ENCODE measurements around the gene ZCCHC7.

ZCCHC7 gene

DNA sequence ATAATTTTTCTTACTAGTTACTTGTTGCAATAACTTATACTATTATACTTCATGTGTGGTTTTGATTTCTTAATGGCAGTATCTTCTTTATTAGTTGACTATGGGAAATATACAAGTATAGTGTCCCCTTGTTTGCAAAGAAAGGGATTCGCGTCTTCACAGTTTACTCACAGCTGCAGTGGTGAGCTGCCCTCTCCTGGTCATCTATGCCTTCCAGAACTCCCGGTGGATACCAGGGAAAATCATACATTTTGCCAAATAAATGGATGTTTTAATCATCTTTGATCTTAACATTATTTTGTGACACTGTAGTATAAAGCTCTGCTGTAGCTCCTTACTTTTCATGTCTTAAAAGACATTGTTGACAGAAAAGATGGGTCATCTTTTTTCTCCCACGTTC is 142.0 kb downstream of the ZCCHC7 start:
- Mint-ChIP-seq H3K9me3 (no peaks in the 10 kb centered on the region), H3K4me1 (peaks cover 6% of the 10 kb centered on the region), H3K4me3 (no peak overlapping the region), H3K36me3 (ENCODE audit: low read depth) (no peaks in the 10 kb centered on the region), H3K27ac (no peak overlapping the region), H3K27me3 (ENCODE audit: low read depth, poor library complexity) (peaks cover 9% of the 10 kb centered on the region)
- DNase-seq = no peak
- TF ChIP-seq CTCF (IDR thresholded peaks at IDR 0.05) = peak; percentile 35

DNA sequence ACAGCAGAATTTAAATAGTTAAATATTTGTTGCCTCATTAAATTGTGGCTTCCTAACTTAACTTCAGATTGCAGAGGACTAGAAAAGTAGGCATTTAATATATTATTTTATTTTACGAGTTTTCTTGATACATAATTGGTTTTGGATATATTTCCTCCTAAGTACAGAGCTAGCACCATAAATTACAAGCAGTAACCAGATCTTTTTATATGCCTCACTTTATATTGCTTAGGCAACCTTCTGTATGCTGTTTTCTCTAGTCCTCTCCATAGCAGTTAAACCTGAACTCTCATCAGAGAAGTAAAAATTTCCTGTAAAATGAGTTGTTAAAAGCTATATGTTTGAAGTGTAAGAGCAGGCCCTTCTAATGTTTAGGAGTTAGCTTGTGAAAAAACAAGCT is 144.2 kb downstream of the ZCCHC7 start:
- H3K9me3 Mint-ChIP-seq = no peaks in the 10 kb centered on the region
- no peak overlapping the region for H3K27ac Mint-ChIP-seq

DNA sequence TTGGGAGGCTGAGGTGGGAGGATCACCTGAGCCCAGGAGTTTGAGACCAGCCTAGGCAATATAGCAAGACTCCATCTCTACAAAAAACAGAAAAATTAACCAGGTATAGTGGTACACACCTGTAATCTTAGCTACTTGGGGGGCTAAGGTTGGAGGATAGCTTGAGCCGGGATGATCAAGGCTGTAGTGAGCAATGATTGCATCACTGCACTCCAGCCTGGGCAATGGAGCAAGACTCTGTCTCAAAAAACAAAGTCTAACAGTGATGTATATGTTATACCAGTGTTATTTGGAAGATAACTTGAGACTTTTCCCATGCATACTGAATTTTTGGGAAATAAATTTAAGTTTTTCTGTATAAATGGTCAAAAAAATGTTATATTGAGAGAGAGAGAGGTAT is 146.3 kb downstream of the ZCCHC7 start:
- no peaks in the 10 kb centered on the region for H3K9me3 Mint-ChIP-seq
- no peak overlapping the region for H3K4me3 Mint-ChIP-seq
- H3K27ac Mint-ChIP-seq = no peak overlapping the region
- H3K36me3 Mint-ChIP-seq (ENCODE audit: low read depth) = no peaks in the 10 kb centered on the region
- peaks cover 6% of the 10 kb centered on the region for H3K4me1 Mint-ChIP-seq
- TF ChIP-seq CTCF (IDR thresholded peaks at IDR 0.05) = no peak
- no peak for DNase-seq
- H3K27me3 Mint-ChIP-seq (ENCODE audit: low read depth, poor library complexity) = no peaks in the 10 kb centered on the region

More for the DNA sequence above, 144.2 kb downstream of the ZCCHC7 start:
- Mint-ChIP-seq H3K4me3 (no peak overlapping the region), H3K4me1 (peaks cover 6% of the 10 kb centered on the region), H3K36me3 (ENCODE audit: low read depth) (no peaks in the 10 kb centered on the region), H3K27me3 (ENCODE audit: low read depth, poor library complexity) (peaks cover 9% of the 10 kb centered on the region)
- TF ChIP-seq CTCF (IDR thresholded peaks at IDR 0.05) = no peak
- no peak for DNase-seq

DNA sequence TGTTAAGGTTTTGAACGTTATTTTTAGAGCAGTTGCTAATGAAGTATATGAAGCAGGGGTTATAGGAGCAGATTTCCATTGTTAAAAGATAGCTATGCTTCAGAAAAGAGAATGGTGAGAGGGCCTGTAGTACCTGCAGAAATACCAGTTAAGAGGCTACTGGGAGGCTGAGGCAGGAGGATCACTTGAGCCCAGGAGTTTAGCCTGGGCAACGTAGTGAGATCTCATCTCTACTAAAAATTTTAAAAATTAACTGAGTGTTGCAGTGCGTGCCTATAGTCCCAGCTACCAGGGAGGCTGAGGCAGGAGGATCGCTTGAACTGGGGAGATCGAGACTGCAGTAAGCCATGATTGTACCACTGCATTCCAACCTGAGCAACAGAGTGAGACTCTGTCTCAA is 148.8 kb downstream of the ZCCHC7 start:
- no peak overlapping the region for H3K4me3 Mint-ChIP-seq
- no peaks in the 10 kb centered on the region for H3K27me3 Mint-ChIP-seq (ENCODE audit: low read depth, poor library complexity)
- peaks cover 7% of the 10 kb centered on the region for H3K9me3 Mint-ChIP-seq
- DNase-seq = no peak
- no peak overlapping the region for H3K27ac Mint-ChIP-seq
- TF ChIP-seq CTCF (IDR thresholded peaks at IDR 0.05) = no peak
- H3K4me1 Mint-ChIP-seq = peaks cover 6% of the 10 kb centered on the region
- H3K36me3 Mint-ChIP-seq (ENCODE audit: low read depth) = peaks cover 17% of the 10 kb centered on the region

DNA sequence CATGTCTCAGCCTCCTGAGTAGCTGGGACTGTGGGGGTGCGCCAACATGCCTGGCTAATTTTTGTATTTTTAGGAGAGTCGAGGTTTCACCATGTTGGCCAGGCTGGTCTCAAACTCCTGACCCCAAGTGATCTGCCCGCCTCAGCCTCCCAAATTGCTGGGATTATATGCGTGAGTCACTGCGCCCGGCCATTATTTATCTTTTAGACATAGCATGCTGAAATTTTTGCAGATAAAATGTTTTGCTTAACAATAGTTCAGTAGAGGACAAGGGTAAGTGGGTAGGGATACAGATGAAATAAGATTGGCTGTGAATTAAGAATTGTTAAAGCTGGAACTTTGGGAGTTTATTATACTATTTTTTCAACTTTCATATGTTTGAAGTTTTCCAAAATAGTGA is 151.3 kb downstream of the ZCCHC7 start:
- no peak overlapping the region for H3K27ac Mint-ChIP-seq
- peaks cover 22% of the 10 kb centered on the region for H3K36me3 Mint-ChIP-seq (ENCODE audit: low read depth)
- no peaks in the 10 kb centered on the region for H3K27me3 Mint-ChIP-seq (ENCODE audit: low read depth, poor library complexity)
- H3K4me3 Mint-ChIP-seq = no peak overlapping the region
- peaks cover 7% of the 10 kb centered on the region for H3K9me3 Mint-ChIP-seq
- no peaks in the 10 kb centered on the region for H3K4me1 Mint-ChIP-seq
- TF ChIP-seq CTCF (IDR thresholded peaks at IDR 0.05) = no peak
- no peak for DNase-seq

GRCh38 chr9:37273595-37273994 is 153.2 kb downstream of the ZCCHC7 start:
- peaks cover 22% of the 10 kb centered on the region for H3K36me3 Mint-ChIP-seq (ENCODE audit: low read depth)
- no peak overlapping the region for H3K27ac Mint-ChIP-seq
- DNase-seq = no peak

More at GRCh38 chr9:37273595-37273994, 153.2 kb downstream of the ZCCHC7 start:
- H3K27me3 Mint-ChIP-seq (ENCODE audit: low read depth, poor library complexity) = no peaks in the 10 kb centered on the region
- H3K4me3 Mint-ChIP-seq = no peak overlapping the region
- TF ChIP-seq CTCF (IDR thresholded peaks at IDR 0.05) = no peak
- no peaks in the 10 kb centered on the region for H3K4me1 Mint-ChIP-seq
- peaks cover 7% of the 10 kb centered on the region for H3K9me3 Mint-ChIP-seq
